ENCODE results near the gene PAK1.
"Not testable (repeated sequence)": the region's sequence is repeated elsewhere in the genome, so short reads cannot be mapped to it uniquely, and the experiment has no call there.

The PAK1 gene

DNA sequence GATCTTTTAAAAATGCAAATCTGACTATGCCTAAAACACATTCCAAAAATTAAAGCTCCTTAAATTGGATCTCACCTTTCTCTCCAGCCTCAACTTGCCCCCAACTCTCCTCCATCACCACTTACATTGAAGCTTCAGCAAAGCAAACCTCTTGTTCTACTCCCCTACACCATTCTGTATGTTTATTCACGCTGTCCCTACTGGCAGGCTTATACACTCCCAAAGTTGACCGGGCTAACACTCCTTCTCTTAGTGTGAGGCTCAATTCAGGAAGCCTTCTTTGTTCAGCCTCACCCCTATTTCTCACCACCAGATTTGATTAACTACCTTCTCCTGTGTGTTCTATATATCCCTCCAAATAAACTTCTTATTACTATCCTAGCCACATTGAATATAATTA, 170.6 kb downstream of the PAK1 start:
- DNase-seq (ENCODE audit: low spot score): no peak

DNA sequence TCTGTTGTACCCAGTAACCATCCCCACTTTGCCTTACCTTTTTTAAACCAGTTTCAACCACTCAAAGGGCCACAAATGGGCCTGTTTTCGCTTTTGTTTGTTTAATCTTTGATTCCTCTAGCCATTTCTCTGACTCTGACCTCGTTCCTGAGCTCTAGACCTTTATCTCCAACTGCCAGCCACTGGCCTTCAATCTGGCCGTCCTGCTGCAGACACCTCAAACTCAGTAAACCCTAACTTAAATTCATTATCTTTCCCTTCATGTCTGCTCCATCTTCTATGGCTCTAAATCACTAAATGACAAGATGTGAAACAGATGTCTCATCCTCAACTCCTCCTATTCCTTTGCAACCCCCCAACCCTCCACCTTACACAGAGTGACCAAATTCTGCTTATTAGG, 171.1 kb downstream of the PAK1 start:
- DNase-seq (ENCODE audit: low spot score): no peak

DNA sequence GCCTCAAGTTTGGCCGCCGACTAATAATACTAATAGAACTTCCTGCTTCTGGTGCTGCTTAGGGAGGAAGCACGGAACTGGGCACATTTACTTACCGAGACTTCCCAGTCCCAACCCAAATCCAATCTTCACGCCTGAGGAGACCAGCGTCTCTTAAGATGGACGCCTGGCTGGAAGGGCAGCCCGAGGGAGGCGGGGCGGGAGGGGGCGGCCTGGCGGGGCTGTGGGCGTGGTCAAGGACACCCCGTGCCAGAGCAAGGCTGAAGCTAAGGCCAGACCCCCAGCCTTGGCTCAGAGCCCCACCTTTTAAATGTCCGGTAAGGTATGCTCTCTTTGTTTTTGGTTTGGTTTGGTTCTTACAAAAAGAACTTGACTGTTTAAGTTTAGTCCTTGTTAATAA, 172.4 kb downstream of the PAK1 start, which contains the start of gene GDPD4:
GDPD4 (minus strand) TSS at position 177 of the 400 bp plus-strand sequence. CDS start 16,549 bp downstream, outside the sequence.
- no peak for DNase-seq (ENCODE audit: low spot score)

- no peak for DNase-seq (ENCODE audit: low spot score)
These were observed 173.2 kb downstream of the PAK1 start for GRCh38 chr11:77300695-77301094.

- DNase-seq (ENCODE audit: low spot score): not testable (repeated sequence)
These were observed 173.9 kb downstream of the PAK1 start for GRCh38 chr11:77300028-77300427.

GRCh38 chr11:77299528-77299993, 174.3 kb downstream of the PAK1 start:
- no peak for DNase-seq (ENCODE audit: low spot score)

GRCh38 chr11:77294040-77294439, 179.9 kb downstream of the PAK1 start:
- DNase-seq (ENCODE audit: low spot score): no peak

- DNase-seq (ENCODE audit: low spot score): no peak
These were observed 184.2 kb downstream of the PAK1 start for GRCh38 chr11:77289737-77290136.

- no peak for DNase-seq (ENCODE audit: low spot score)
These were observed 186.2 kb downstream of the PAK1 start for GRCh38 chr11:77287615-77288273.

DNA sequence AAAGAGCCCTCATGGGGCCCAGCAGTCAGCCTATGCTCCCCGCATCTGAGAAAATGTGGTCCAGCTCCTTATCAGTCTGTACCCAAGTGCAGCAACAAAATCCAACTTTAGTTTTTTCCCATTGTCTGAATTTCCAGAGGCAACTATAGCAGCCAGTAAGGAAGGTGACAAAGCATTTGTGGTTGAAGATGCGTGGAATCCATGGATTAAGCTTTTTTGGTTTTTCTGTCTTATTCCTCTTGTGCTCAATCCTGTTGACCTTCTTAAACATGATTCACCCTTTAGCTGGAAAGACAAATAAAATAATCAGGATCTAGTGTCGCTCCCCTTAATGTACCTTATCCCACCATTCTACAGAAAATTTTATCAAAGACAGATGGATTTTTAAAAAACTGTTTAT, 186.8 kb downstream of the PAK1 start:
- no peak for DNase-seq (ENCODE audit: low spot score)

- DNase-seq (ENCODE audit: low spot score): no peak
These were observed 189.1 kb downstream of the PAK1 start for GRCh38 chr11:77284476-77285468.

- no peak for DNase-seq (ENCODE audit: low spot score)
These were observed 190.8 kb downstream of the PAK1 start for GRCh38 chr11:77283101-77283500.

- no peak for DNase-seq (ENCODE audit: low spot score)
These were observed 195.0 kb downstream of the PAK1 start for GRCh38 chr11:77278595-77279506.

DNA sequence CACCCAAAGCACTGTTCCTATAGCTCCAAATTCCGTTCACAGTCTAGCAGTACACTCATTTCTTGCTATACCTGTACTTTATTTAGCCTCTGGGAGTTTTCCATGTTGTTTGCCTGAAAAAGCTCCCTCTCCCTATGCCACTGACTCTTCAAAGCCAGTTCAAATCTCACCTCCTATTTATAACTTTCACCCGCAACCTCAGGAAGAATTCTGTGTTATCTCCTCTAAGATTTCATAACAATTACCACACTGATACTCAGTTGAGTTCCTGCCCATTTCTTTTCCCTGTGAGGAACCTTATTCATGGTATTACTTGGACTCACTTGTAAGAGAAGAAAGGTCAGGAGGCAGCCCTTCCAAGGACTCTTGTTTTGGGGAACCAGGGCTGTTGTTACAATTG, 197.6 kb downstream of the PAK1 start:
- no peak for DNase-seq (ENCODE audit: low spot score)
